ENCODE results near the gene RBFA.

Gene RBFA

DNA sequence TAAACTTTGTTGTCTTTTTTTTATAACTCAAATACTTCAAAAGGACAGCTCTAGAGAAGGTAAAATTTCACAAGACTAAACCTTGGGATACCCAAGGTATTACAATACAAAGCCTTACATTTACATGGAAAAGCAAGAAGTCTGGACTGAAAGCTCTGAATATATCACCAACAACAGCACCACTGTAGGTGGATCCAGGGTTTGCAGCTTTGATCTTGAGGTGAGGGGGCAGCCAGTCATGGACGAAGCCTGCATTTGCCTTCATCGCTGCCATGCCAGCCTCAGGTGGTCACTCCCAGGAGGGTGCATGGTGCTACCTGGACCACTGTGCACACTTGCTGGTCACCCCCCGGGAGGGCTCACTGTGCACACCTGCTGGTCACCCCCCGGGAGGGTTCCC is 36.6 kb downstream of the RBFA start:
- no peak for DNase-seq (ENCODE audit: low read depth)
- H3K4me3 ChIP-seq (ENCODE audit: low read depth, low read length): no peak overlapping the region
- TF ChIP-seq, protein P1, sequence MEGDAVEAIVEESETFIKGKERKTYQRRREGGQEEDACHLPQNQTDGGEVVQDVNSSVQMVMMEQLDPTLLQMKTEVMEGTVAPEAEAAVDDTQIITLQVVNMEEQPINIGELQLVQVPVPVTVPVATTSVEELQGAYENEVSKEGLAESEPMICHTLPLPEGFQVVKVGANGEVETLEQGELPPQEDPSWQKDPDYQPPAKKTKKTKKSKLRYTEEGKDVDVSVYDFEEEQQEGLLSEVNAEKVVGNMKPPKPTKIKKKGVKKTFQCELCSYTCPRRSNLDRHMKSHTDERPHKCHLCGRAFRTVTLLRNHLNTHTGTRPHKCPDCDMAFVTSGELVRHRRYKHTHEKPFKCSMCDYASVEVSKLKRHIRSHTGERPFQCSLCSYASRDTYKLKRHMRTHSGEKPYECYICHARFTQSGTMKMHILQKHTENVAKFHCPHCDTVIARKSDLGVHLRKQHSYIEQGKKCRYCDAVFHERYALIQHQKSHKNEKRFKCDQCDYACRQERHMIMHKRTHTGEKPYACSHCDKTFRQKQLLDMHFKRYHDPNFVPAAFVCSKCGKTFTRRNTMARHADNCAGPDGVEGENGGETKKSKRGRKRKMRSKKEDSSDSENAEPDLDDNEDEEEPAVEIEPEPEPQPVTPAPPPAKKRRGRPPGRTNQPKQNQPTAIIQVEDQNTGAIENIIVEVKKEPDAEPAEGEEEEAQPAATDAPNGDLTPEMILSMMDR (IDR thresholded peaks at IDR 0.05; ENCODE audit: insufficient read depth, low read depth, low read length, missing control alignments): no peak

DNA sequence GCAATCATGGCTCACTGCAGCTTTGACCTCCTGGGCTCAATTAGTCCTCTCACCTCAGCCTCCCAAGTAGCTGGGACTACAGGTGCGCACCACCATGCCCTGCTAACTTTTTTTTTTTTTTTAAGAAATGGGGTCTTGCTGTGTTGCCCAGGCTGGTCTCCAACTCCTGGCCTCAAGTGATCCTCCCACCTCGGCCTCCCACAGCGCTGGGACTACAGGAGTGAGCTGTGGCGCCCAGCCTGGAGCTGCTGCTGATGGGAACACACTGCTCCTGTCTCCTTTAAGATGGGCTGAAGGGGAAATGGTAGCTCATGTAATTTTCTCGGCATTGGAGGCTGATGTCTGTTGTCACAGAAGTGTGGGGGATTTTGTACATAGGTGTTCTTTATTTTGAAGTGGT is 39.9 kb downstream of the RBFA start:
- DNase-seq (ENCODE audit: low read depth): no peak
- no peak overlapping the region for H3K4me3 ChIP-seq (ENCODE audit: low read depth, low read length)
- TF ChIP-seq, protein P1 (IDR thresholded peaks at IDR 0.05; ENCODE audit: insufficient read depth, low read depth, low read length, missing control alignments): no peak

DNA sequence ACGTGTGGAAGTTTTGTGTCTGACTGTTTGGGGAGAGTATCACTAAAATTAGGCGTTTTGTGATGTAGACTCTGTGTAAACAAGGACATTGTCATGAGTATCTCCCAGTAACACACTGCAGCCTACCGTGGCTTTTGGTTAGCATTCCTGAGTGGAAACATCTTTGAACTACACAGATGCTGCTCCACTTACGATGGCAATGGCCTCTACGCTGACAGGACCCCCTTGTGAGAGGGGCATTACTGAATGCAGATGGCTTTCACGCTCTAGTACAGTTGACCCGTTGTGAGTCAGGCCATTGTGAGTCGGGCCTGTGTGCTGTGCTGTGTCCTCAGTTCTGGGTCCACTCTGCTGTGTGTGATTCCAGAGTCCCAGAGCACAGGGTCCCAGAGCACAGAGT is 40.5 kb downstream of the RBFA start:
- DNase-seq (ENCODE audit: low read depth): no peak
- TF ChIP-seq, protein P1 (IDR thresholded peaks at IDR 0.05; ENCODE audit: insufficient read depth, low read depth, low read length, missing control alignments): no peak
- no peak overlapping the region for H3K4me3 ChIP-seq (ENCODE audit: low read depth, low read length)

DNA sequence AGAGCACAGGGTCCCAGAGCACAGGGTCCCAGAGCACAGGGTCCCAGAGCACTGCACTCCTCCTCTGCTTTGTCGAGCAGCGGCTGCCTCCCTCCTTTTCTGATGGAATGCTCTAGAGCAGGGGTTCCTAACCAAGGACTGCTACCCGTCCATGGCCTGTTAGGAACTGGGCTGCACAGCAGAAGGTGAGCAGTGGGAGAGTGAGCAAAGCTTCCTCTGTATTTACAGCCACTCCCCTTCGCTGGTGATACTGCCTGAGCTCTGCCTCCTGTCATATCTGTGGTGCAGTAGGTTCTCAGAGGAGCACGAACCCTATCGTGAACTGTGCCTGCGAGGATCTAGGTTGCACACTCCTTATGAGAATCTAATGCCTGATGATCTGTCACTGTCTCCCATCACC is 41.7 kb downstream of the RBFA start:
- TF ChIP-seq, protein P1 (IDR thresholded peaks at IDR 0.05; ENCODE audit: insufficient read depth, low read depth, low read length, missing control alignments): no peak
- DNase-seq (ENCODE audit: low read depth): no peak
- H3K4me3 ChIP-seq (ENCODE audit: low read depth, low read length): no peak overlapping the region

DNA sequence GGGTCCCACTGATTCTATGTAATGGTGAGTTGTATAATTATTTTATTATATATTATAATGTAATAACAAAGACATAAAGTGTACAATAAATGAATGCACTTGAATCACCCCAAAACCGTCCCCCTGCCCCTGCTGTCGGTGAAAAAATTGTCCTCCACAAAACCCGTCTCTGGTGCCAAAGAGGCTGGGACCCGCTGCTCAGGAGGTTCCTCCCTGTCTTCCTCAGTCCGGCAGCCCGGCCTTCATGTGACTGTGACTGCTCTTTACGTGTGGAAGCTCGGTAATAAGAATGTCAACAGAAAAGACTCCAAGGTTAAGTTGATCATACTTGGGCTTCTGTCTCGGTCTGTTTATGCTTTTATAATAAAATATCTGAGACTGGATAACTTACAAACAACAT is 42.1 kb downstream of the RBFA start:
- no peak for DNase-seq (ENCODE audit: low read depth)
- TF ChIP-seq, protein P1 (IDR thresholded peaks at IDR 0.05; ENCODE audit: insufficient read depth, low read depth, low read length, missing control alignments): no peak
- no peak overlapping the region for H3K4me3 ChIP-seq (ENCODE audit: low read depth, low read length)

DNA sequence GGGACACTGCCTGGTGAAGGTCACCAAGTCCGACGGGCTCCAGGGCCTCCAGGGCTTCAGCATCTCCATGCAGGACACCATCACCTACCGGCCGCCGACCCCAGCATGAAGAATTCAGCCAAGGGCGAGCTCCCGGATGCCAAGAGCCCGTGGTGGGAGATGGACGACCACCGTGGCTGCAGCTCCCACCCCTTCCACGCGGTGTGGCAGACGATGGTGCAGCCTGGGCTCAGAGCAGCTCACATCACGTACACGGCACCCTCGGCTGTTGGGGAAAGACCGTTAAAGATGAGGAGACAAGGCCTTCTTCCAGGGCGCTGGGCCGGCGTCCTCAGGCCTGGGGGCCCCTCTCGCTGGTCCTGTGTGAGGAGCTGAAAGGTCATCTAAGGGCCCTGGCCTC is 43.6 kb downstream of the RBFA start:
- TF ChIP-seq, protein P1 (IDR thresholded peaks at IDR 0.05; ENCODE audit: insufficient read depth, low read depth, low read length, missing control alignments): no peak
- H3K4me3 ChIP-seq (ENCODE audit: low read depth, low read length): no peak overlapping the region
- DNase-seq (ENCODE audit: low read depth): no peak

Data from GM12865 (cell line).